ENCODE measurements around the gene FADS3.

Gene FADS3

GRCh38 chr11:61872935-61873565, 18.3 kb downstream of the FADS3 start:
- no peak overlapping the region for H3K4me3 ChIP-seq (ENCODE audit: low read depth, low read length)
- no peak for DNase-seq (ENCODE audit: low read depth)
- no peak for TF ChIP-seq CTCF (conservative IDR thresholded peaks at IDR 0.05; ENCODE audit: low read depth, low read length)

GRCh38 chr11:61871158-61871597, 20.2 kb downstream of the FADS3 start:
- peak overlapping the region; percentile 25 for H3K4me3 ChIP-seq (ENCODE audit: low read depth, low read length)
- peak; percentile 88 for TF ChIP-seq CTCF (conservative IDR thresholded peaks at IDR 0.05; ENCODE audit: low read depth, low read length)
- peak; percentile 83 for DNase-seq (ENCODE audit: low read depth)

- DNase-seq (ENCODE audit: low read depth): peak; percentile 26
- TF ChIP-seq CTCF (conservative IDR thresholded peaks at IDR 0.05; ENCODE audit: low read depth, low read length): no peak
- no peak overlapping the region for H3K4me3 ChIP-seq (ENCODE audit: low read depth, low read length)
These were observed 20.8 kb downstream of the FADS3 start for GRCh38 chr11:61870541-61871031.

- H3K4me3 ChIP-seq (ENCODE audit: low read depth, low read length): no peak overlapping the region
- no peak for DNase-seq (ENCODE audit: low read depth)
- TF ChIP-seq CTCF (conservative IDR thresholded peaks at IDR 0.05; ENCODE audit: low read depth, low read length): no peak
These were observed 21.5 kb downstream of the FADS3 start for GRCh38 chr11:61869708-61870451.

GRCh38 chr11:61869429-61869707, 22.0 kb downstream of the FADS3 start:
- no peak for DNase-seq (ENCODE audit: low read depth)
- no peak for TF ChIP-seq CTCF (conservative IDR thresholded peaks at IDR 0.05; ENCODE audit: low read depth, low read length)
- no peak overlapping the region for H3K4me3 ChIP-seq (ENCODE audit: low read depth, low read length)

GRCh38 chr11:61868571-61869428, 22.5 kb downstream of the FADS3 start:
- no peak overlapping the region for H3K4me3 ChIP-seq (ENCODE audit: low read depth, low read length)
- TF ChIP-seq CTCF (conservative IDR thresholded peaks at IDR 0.05; ENCODE audit: low read depth, low read length): no peak
- DNase-seq (ENCODE audit: low read depth): no peak
